GM18951 (cell line): Measurements from ENCODE around the gene GNL3.
A peak's percentile ranks its signal among the peaks of the same experiment; 100 is the strongest.

Experiments used
- POLR2A ChIP-seq: IDR thresholded peaks from 4 replicates; pipeline ENCODE4 v1.6.1; 2011; ENCODE audit warnings: mild to moderate bottlenecking; ENCODE audit not compliant: insufficient read length, insufficient read depth; ENCODE audit errors: extremely low read depth
- in situ Hi-C: fragments of 300-500 bp; cut with MboI; formaldehyde crosslinking; loops from one replicate; pipeline ENCODE4 v1.12.0; 2022; ENCODE audit warnings: low sequenced_read_pairs, mixed read lengths, inconsistent platforms; ENCODE audit not compliant: unreplicated experiment

Gene GNL3

DNA sequence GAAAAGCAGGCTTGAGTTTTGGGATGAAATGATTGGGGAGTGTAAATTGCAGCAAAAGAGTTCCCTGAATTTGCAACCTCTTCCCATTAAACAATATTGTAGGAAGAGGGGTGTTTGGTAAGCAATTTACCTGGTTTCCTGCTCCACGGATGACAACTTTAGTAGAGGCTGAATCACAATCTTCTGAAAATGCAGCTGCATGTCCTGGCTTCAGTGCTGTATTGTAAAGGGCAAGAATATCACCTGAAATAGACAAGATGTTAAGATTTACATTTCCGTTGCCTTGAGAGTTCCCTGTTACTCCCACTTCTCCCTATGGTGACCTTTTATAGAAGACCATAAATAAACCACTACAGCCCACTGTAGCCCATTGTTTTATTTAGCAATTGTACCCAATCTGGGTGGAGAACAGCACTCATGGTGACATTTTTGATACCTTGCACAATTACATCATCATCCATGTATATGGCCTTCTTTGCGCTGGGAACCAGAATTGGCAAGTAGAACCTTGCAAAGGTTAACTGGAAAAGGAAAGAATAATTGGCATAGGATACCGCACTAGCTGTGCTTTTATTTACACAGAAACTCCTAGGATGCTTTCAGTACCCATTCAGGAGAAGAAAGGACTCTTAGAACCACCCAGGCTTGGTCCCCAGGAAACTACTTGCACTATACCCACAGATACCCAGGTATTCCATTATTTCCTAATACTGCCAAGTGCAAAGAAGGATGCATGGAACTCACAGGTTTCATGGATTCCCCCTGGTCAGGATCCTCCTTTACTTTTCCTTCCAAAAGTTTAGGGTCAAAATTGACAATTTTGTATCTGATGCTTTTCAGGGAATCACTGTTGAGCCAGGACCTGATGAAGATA, 10.2 kb downstream of the GNL3 start:
- in situ Hi-C loops = no loop called here
- peak; percentile 31 for TF ChIP-seq POLR2A

DNA sequence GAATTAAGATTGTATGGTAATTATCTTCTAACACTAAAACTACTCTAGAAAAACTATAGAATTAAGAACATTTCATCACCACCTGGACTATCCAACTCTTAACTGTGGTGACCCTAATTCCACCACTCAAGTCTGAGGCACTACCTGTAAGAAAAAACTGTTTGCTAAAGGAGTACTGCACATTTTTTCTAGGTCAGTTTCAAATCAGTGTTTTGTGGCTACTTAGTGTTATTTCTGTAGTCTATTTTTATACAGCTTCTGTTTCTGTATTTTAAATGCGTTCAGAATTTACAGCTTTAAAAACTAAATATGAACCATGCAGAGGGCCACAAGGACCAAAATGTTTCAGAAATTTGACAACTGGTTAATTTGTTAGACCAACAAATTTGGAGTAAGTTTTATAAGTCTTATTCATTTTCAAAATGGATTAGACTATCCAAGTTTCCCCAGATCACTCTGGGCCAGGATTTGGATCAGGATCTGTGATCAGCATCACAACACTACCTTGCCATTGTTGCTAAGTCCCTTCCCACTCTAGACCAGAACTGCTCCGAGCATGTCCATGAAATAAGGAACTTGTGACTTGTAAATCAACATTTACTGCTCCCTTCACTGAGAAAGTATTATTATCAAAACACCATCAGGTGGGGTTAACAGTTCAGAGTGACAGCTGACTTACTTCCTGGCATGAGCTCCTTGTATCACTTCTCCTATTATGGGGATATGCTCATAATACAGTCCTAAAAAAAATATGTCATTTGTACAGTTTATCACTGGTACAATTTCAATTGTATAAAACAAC, 11.2 kb downstream of the GNL3 start:
- in situ Hi-C loops = no loop called here
- TF ChIP-seq POLR2A = no peak

DNA sequence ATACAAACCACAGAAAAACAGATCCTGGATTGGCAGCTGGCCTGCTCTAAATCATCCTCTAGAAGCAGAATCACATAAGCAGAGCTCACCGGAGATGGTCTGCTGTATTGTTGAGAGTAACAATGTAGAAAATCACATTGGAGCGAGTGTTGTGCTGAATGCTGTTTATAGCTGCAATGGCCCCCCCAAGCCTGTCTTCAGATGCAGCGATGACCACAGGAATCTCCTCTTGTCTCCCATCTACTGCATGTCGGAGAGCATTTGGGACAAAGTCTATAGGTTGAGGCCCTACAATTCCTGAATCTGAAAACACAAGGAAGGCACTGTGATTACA, 11.8 kb downstream of the GNL3 start:
- in situ Hi-C loops = no loop called here
- no peak for TF ChIP-seq POLR2A

DNA sequence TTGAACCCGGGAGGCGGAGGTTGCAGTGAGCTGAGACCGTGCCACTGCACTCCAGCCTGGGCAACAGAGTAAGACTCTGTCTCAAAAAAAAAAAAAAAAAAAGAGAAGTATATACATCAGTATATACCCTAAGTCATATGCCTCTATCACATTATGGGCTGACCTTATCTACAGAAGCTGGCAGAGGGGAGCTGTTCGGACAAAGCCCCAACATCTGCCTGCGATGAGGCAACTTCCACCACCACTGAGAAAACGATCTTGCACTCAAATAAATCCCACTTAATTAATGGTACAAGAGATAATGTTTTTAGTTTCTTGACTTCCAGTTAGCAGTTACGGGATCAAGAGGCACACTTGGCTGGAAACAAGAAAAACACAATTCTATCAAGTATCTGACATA, 17.5 kb downstream of the GNL3 start:
- in situ Hi-C loops = no loop called here
- TF ChIP-seq POLR2A = no peak

DNA sequence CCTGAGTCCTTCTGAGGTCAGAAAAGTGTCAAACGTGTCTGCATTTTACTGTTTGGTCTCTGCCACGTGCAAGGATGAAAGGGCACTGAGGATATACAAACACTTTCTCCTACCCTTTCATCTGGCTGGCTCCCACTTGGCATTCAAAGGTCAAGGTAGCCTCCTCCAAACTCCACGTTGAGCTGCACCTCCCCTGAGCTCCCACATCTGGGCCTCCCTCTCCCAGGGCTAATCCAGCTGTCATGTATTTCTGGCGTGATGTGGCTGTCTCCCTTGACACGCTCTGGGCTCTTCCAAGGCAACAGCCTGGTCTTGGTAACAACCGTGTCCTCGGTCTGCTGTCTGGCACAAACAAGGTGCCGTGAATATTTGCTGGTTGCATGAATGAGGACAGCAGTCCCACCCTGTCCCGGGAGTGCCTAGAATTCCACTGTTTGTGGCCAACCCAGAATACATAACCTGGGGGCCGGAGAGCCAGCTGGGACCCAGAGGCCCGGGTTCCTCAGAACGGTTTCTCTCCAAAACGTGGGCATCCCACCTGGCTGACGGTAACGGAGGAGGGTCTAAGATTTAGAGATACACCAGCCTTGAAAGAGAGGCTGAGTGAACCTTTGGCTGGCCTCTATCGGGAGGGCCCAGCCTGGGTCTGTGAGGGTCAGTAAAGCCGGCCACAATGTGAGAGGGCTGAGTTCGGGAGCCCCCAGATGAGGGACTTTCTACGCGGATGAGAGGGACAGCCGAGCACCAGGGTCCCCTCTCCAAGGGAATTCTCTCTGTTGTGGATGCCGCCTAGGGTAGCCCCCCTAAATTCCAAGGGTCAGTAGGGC, 19.0 kb downstream of the GNL3 start:
- in situ Hi-C loops = no loop called here
- TF ChIP-seq POLR2A = no peak

DNA sequence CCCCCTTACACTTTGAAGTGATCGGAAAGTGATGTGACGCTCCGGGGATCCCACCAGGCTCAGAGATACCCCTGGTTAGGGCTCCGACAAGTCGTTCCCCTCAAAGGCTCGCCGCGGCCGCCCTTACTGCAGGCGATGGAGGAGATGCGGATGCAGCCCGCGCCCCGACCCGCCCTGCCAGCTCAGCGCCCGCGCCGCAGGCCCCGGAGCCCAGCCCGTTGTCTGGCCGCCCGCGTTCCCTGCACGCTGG, 19.5 kb downstream of the GNL3 start:
- in situ Hi-C loops = no loop called here

DNA sequence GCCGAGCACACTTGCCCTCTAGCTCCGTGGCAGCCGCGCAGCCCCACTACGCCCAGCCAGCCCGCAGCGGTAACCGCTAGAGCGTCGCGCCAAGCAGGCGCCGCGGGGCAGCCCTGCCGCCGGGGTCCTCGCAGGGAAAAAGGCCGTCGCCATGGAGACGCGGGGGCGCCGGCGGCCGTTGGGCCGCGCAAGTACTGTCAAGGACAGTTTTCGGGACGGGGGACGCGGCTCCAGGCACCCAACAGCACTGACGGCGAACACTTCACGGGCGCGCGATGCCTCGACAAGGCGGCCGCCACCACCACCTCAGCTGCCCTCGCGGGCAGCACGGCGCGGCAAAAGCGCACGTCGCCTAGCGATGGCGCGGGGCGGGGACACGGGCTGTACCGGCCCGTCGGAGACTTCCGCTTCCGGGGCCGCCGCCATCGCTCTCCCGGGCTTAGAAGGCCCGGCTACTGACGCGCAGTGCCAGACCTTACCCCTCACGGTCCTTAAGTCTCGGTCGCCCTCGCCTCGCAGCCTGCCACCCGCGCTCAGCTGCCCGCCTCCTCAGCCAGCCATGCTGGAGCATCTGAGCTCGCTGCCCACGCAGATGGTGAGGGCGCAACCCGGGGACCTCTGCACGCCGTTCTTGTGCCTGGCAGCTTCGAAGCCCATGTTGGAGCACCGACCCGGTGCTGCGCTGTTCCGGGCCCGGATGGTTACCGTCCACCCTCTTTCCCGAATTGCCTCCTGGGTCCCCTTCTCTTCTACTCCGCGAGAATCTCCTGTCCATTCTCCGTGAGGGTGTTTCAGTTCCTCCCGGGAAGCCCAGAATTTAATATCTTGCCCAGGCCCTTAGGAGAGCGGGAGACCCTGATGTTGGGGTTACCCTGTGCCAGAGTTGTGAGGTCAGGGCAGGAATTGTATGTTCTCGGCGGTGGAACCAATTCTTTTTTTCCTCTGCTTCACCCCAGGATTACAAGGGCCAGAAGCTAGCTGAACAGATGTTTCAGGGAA, 20.2 kb downstream of the GNL3 start, which contains the start of the genes GLT8D1 and SPCS1:
TSS of gene GLT8D1 (minus strand) at position 104 of the 999 bp plus-strand sequence. CDS start 5,331 bp downstream, outside the sequence.
TSS of gene SPCS1 (plus strand) at position 419 of the 999 bp plus-strand sequence. CDS start at position 560, 141 bp downstream.
- in situ Hi-C loops = no loop called here

More for the DNA sequence above, 19.5 kb downstream of the GNL3 start:
- no peak for TF ChIP-seq POLR2A

DNA sequence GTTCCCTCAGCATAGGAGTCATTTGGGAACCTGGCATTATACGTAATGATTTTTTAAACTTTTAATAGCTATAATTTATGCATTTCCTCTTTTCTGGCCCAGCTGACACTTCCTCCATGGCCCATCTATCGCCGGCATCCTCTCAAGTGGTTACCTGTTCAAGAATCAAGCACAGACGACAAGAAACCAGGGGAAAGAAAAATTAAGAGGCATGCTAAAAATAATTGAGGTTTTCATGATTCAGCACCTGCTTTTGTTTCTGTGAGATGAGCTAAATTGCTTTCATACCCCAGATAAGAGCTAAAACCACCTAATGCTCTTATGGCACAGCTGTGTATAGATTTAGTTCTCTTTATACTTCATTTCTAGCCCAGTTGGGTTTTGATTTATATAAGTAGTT, 21.8 kb downstream of the GNL3 start:
- TF ChIP-seq POLR2A = no peak
- in situ Hi-C loops = no loop called here

More for the DNA sequence above, 20.2 kb downstream of the GNL3 start, which contains the start of the genes GLT8D1 and SPCS1:
- TF ChIP-seq POLR2A = peak; percentile 83

DNA sequence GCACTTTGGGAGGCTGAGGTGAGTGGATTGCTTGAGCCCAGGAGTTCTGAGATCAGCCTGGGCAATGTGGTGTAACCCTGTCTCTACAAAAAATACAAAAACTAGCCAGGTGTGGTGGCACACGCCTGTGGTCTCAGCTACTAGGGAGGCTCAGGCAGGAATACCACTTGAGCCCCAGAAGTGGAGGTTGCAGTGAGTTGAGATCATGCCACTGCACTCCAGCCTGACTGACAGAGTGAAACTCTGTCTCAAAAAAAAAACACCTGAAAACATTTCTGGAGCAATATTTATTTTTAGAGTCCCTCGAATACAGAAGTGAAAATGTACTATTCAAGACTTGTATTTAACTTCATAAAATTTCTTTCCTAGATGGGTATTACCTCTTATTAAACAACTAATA, 24.7 kb downstream of the GNL3 start:
- in situ Hi-C loops = no loop called here
- no peak for TF ChIP-seq POLR2A

DNA sequence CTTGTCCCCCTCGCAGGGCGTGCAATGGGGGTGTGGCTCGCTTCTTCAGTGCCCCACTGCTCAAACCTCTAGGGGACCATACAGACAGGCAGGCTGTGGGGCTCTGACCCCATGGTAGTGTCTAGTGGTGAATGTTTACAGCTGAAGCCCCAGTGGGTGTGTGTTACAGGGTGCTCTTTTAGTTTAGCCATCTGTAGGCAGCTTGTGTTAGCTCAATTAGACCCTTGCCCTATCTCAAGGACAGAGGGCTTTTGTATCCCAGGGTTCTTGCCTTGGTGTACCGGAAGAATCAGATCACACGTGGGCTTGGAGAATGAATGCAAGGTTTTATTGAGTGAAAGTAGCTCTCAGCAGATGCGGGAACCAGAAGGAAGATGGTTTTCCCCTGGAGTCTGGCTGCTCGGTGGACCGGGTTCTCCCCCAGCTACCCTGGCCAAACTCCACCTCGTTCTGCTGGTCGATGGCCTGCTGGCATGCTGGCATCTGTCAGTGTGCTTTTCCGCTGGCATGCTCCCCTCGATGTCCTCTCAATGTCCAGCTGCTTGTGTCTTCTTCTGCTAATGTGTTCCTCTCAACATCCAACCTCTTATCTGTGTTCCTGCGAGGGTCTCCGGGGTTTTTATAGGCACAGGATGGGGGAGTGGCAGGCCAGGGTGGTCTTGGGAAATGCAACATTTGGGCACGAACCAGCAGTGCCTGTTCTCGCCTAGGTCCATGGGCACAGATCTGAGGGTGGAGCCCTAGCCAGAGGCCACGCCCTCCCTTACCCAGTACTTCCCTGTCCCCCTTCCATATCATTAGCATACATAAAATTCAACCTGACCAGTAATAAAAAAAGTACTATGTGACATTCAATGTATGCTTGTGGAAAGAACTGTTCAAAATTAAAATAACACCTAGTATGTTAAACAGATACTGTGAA, 26.7 kb downstream of the GNL3 start:
- no peak for TF ChIP-seq POLR2A
- in situ Hi-C loops = no loop called here
